Measurements from ENCODE around the gene STARD7. TPM values are rescaled to one million over a fixed set of nuclear protein-coding genes. Genes with fewer than 3 reads are reported as not detected.
A peak's percentile ranks its signal among the peaks of the same experiment; 100 is the strongest.

The STARD7 gene
- total RNA-seq, 2 donors from 2014 or later: 93.1 to 141 TPM

DNA sequence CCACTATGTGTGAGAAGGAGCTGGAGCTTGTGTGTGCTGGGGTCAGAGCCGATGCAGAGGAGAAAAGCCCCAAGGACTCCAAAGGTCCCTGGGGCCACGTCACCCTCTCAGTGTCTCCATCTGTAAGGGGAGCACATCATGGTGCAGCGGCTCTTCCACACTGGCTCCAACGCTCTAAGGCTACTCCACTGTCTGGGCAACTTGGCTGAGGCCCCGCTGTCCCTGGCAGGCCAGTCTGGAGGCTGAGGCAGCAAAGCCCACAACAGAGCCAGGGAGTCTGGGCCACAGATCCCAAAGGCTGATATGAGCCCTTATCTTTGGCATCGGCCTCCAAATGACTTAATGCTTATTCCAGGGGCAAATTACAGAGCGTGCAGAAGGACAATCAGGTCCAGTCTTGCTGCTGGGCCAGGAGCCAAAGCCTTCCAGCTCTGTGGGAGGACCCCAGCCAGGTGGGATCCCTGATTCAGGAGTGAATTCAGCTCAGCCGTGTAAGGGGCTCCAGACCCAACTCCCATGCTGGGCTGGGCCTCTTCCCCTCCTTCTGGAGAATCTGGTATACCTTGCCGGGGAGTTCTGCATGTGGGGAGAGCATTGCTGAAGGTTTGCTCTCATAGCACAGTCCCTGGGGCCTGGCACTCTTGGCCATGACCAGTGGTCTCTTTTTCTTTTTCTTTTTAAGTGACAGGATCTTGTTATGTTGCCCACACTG, 61.6 kb downstream of the STARD7 start:
- intact Hi-C loops (cut with DNase I): no loop called here

DNA sequence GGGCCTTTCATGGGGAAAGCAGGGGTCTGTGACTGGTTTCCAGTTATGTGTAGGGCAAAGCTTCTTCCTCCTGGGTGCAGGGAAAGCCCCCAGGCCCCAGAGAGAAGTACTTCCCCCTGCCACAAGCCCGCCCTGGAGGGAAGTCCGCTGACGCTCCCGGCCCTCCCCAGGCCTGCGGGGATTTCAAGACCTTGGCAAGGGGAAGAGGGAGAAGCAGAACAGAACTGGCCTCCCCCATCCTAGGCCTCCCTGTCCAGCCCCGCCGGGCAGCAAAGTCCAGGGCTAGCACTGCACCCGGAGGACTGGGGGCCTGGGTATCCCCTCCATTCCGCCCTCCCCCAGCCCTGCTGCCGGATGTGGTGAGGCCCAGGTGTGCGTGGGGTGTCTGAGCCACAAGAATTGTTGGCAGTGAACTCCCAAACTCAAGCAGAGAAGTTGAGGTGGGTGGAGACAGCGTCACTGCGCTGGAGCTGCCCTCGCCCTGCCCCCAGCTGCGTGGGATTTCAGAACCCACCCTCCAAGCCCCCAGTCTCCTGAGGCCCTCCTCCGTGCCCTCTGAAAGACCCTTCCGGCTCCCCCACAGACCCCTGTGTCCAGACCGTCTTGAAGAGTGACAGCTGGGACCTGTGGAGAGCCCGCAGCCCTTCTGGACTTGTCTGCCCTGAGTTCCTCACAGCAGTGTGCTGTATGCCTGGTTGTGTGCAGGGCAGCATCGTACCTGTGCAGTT, 62.3 kb downstream of the STARD7 start:
- intact Hi-C loops (cut with DNase I): no loop called here
- 44% methylated on average over 20 of the region's 20 CpGs for WGBS
- Histone ChIP-seq H3K36me3 (no peaks in the 10 kb centered on the region), H3K4me3 (no peak overlapping the region), H3K9me3 (no peaks in the 10 kb centered on the region), H3K4me1 (replicated peaks) (no peaks in the 10 kb centered on the region), H3K27ac (peak overlapping the region; percentile 53 to 56), H3K27me3 (replicated peaks; ENCODE audit: insufficient read depth) (no peaks in the 10 kb centered on the region)
- DNase-seq (ENCODE audit: low spot score): no peak
- TF ChIP-seq POLR2A (IDR thresholded peaks at IDR 0.05): peak; percentile 17
- TF ChIP-seq, protein P1, sequence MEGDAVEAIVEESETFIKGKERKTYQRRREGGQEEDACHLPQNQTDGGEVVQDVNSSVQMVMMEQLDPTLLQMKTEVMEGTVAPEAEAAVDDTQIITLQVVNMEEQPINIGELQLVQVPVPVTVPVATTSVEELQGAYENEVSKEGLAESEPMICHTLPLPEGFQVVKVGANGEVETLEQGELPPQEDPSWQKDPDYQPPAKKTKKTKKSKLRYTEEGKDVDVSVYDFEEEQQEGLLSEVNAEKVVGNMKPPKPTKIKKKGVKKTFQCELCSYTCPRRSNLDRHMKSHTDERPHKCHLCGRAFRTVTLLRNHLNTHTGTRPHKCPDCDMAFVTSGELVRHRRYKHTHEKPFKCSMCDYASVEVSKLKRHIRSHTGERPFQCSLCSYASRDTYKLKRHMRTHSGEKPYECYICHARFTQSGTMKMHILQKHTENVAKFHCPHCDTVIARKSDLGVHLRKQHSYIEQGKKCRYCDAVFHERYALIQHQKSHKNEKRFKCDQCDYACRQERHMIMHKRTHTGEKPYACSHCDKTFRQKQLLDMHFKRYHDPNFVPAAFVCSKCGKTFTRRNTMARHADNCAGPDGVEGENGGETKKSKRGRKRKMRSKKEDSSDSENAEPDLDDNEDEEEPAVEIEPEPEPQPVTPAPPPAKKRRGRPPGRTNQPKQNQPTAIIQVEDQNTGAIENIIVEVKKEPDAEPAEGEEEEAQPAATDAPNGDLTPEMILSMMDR (IDR thresholded peaks at IDR 0.05): no peak

More for the DNA sequence above, 61.6 kb downstream of the STARD7 start:
- Histone ChIP-seq H3K4me1 (replicated peaks) (no peaks in the 10 kb centered on the region), H3K36me3 (no peaks in the 10 kb centered on the region), H3K4me3 (no peak overlapping the region), H3K9me3 (no peaks in the 10 kb centered on the region), H3K27me3 (replicated peaks; ENCODE audit: insufficient read depth) (no peaks in the 10 kb centered on the region), H3K27ac (peak overlapping the region; percentile 53 to 56)
- TF ChIP-seq POLR2A (IDR thresholded peaks at IDR 0.05) (no peak), POLR2AphosphoS5 (IDR thresholded peaks at IDR 0.05) (no peak)
- TF ChIP-seq, protein P1 (IDR thresholded peaks at IDR 0.05): no peak
- DNase-seq (ENCODE audit: low spot score): no peak
- 54% methylated on average over 9 of the region's 9 CpGs for WGBS

DNA sequence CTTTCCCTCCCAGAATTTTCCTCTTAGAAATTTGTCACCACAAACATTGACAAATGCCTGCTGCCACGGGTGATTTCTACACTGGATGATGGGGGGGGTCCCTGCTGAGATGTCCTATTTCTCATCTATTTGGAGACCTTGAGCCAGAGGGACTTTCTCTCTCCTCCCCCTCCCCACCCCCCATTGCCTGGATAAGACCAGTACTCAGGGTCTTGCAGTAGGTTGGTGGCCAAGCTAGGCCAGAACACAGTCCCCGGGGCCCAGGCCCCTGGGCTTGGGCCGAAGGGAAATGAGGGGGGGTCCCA, 62.8 kb downstream of the STARD7 start:
- WGBS: 60% methylated on average over 3 of the region's 3 CpGs
- TF ChIP-seq, protein P1 (IDR thresholded peaks at IDR 0.05): no peak
- TF ChIP-seq POLR2AphosphoS5 (IDR thresholded peaks at IDR 0.05): no peak
- TF ChIP-seq POLR2A (IDR thresholded peaks at IDR 0.05): no peak
- intact Hi-C loops (cut with DNase I): no loop called here

DNA sequence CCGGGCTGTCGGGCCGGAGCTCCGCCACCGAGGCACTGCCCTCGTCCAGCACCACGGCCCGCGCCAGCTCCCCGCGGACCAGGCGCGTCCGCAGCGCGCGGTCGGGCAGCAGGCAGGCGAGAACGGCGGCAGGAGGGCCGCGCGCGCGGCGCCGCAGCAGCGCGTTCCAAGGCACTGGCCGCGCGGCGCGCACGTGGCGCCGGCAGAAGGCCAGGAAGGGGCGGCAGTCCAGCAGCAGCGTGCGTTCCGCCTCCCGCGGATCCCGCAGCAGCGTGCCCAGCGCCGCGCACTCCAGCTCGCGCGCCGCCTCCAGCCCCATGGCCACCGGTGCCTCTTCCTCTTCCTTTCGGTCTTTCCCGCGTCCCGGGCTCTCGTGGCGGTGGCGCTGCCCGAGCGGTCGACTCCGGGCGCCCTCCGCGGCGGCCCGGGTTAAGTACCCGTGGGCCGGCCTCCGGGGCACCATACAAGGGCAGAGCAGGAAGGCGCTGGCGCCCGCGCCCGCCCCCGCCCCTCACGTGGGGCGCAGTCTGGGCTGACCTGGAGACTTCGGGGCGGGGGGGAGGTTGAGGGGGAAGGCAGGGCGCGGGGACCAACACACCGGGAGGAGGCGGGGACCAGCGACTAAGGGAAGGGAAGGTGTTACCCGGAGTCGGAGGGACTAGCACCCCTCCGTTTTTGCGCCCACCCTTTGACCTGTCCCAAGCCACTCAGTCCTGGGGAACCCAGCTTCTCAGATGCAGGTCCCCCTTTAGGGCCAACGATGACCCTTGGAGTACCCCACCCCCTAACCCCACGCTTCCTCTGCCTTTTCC, 63.4 kb downstream of the STARD7 start, which contains the start of gene DUSP2:
Gene DUSP2, minus strand, starts transcription at position 405 of the 812 bp plus-strand sequence. Its CDS starts 86 bp downstream, at position 319.
- Histone ChIP-seq H3K9me3 (no peaks in the 10 kb centered on the region), H3K27me3 (replicated peaks; ENCODE audit: insufficient read depth) (no peaks in the 10 kb centered on the region), H3K4me3 (peak within 1 kb of the TSS; percentile 40 to 47), H3K27ac (peak within 1 kb of the TSS; percentile 53 to 56), H3K36me3 (no peaks in the 10 kb centered on the region), H3K4me1 (replicated peaks) (no peaks in the 10 kb centered on the region)
- intact Hi-C loops (cut with DNase I): no loop called here
- peak; percentile 61 for DNase-seq (ENCODE audit: low spot score)
- WGBS: 7% methylated on average over 29 of the region's 94 CpGs
- TF ChIP-seq, protein P1 (IDR thresholded peaks at IDR 0.05): peak in 1 of 4 experiments; percentile 12
- peak; percentile 71 for TF ChIP-seq POLR2A (IDR thresholded peaks at IDR 0.05)
- peak; percentile 44 for TF ChIP-seq POLR2AphosphoS5 (IDR thresholded peaks at IDR 0.05)

More for the DNA sequence above, 62.8 kb downstream of the STARD7 start:
- Histone ChIP-seq H3K27me3 (replicated peaks; ENCODE audit: insufficient read depth) (no peaks in the 10 kb centered on the region), H3K4me3 (peak overlapping the region in 1 of 2 donors; percentile 40), H3K4me1 (replicated peaks) (no peaks in the 10 kb centered on the region), H3K9me3 (no peaks in the 10 kb centered on the region), H3K27ac (peak overlapping the region; percentile 53 to 56), H3K36me3 (no peaks in the 10 kb centered on the region)
- DNase-seq (ENCODE audit: low spot score): no peak
